Measurements from ENCODE around the gene MS4A6E.

The MS4A6E gene

GRCh38 chr11:60377401-60378136 is 50.5 kb downstream of the MS4A6E start:
- no peak for DNase-seq

- DNase-seq, result no peak
These were observed 51.3 kb downstream of the MS4A6E start, which contains the start of gene MS4A7 for GRCh38 chr11:60378354-60378753. Gene MS4A7 (plus strand): TSS chr11:60378532. CDS start chr11:60383142, 4,610 bp downstream.

- DNase-seq, result no peak
These were observed 62.3 kb downstream of the MS4A6E start for GRCh38 chr11:60389279-60389910.

GRCh38 chr11:60390419-60390818 is 63.4 kb downstream of the MS4A6E start:
- no peak for DNase-seq
